Activated CD4-positive, alpha-beta memory T cell treated with anti-CD3 and anti-CD28 coated beads, Interleukin-2, amount 10 ng/mL, durations not matched to agents 7 days and 5 days (primary cell): ENCODE results near the gene PRKACG. TPM values are rescaled to one million over a fixed set of nuclear protein-coding genes. Genes with fewer than 3 reads are reported as not detected.

Source experiments
- CTCF ChIA-PET: fragments of 350-600 bp; sonication (Branson Sonifier 250); formaldehyde crosslinking; loops from one replicate; lab custom pipeline; 2021; ENCODE audit warnings: antibody characterized with exemption, inconsistent platforms; lab: Charles Lee
- POLR2A ChIA-PET: fragments of 350-600 bp; sonication (Branson Sonifier 250); formaldehyde crosslinking; loops from one replicate; lab custom pipeline; 2021; ENCODE audit warnings: antibody characterized with exemption; lab: Charles Lee
- DNase-seq: peaks from one replicate; pipeline ENCODE4 v3.0.0-alpha.2; 2020
- H3K27ac Mint-ChIP-seq: one replicate; pipeline ENCODE4 v1.8.0; 2021; ENCODE audit warnings: mild to moderate bottlenecking, mixed read lengths
- H3K27me3 Mint-ChIP-seq: one replicate; pipeline ENCODE4 v1.8.0; 2021; ENCODE audit warnings: mixed read lengths
- H3K36me3 Mint-ChIP-seq: one replicate; pipeline ENCODE4 v1.8.0; 2021; ENCODE audit warnings: low read depth, mixed read lengths
- H3K4me1 Mint-ChIP-seq: one replicate; pipeline ENCODE4 v1.8.0; 2021; ENCODE audit warnings: mixed read lengths
- H3K4me3 Mint-ChIP-seq: one replicate; pipeline ENCODE4 v1.8.0; 2021; ENCODE audit warnings: mild to moderate bottlenecking, mixed read lengths
- H3K9me3 Mint-ChIP-seq: one replicate; pipeline ENCODE4 v1.8.0; 2021; ENCODE audit warnings: mixed read lengths
- total RNA-seq, 2 experiments: library from RNA; stranded (reverse); gene quantifications; one replicate each; pipeline ENCODE4 v1.2.3, GENCODE V29; 2021

PRKACG gene
- total RNA-seq, 2 experiments from 2014 or later = not detected

- no peak overlapping the region for H3K4me3 Mint-ChIP-seq
- H3K27me3 Mint-ChIP-seq = peaks cover 15% of the 10 kb centered on the region
- peaks cover 3% of the 10 kb centered on the region for H3K4me1 Mint-ChIP-seq
- H3K27ac Mint-ChIP-seq = no peak overlapping the region
- CTCF ChIA-PET = interaction anchor here (1.1 kb wide), 1 partner anchor 11 kb away, joined by 3 read pairs; no protein-coding TSS in a partner anchor
- no peaks in the 10 kb centered on the region for H3K9me3 Mint-ChIP-seq
- H3K36me3 Mint-ChIP-seq = no peaks in the 10 kb centered on the region
- POLR2A ChIA-PET = no interaction called here
- DNase-seq = no peak
Measured at GRCh38 chr9:68963416-68963815, 50.5 kb downstream of the PRKACG start.

Other genes starting within 250 kb of the PRKACG start
- gene FXN, start 21.6 kb upstream of the PRKACG start, total RNA-seq = 10 to 100 TPM; 21.8 to 22.5 TPM
- gene TJP2, start 160.2 kb upstream of the PRKACG start, total RNA-seq = 10 to 100 TPM; 37.2 to 37.9 TPM